ENCODE measurements around the gene IL27RA. TPM values are rescaled to one million over a fixed set of nuclear protein-coding genes. Genes with fewer than 3 reads are reported as not detected.

The IL27RA gene
- total RNA-seq, 1 experiment from 2014 or later: 13.6 TPM

GRCh38 chr19:14030997-14031718 is 404 bp upstream of the IL27RA start:
- Histone ChIP-seq H2AFZ (ENCODE audit: low read length) (no peak overlapping the region), H3K23me2 (ENCODE audit: insufficient read length, low read depth, low read length, poor library complexity, severe bottlenecking) (peaks cover 13% of the 10 kb centered on the region), H3K9me3 (ENCODE audit: control insufficient read depth, low read depth, low read length) (no peaks in the 10 kb centered on the region), H3K4me1 (ENCODE audit: insufficient read depth, low read length) (no peaks in the 10 kb centered on the region), H2BK5ac (ENCODE audit: insufficient read length, low read length) (no peak overlapping the region), H4K20me1 (ENCODE audit: control insufficient read depth, insufficient read depth, insufficient read length) (no peaks in the 10 kb centered on the region), H4K91ac (ENCODE audit: insufficient read length, low read depth, low read length) (no peak overlapping the region), H4K5ac (ENCODE audit: insufficient read length, low read depth, low read length) (no peak overlapping the region), H3K27me3 (ENCODE audit: insufficient read depth, low read length) (no peaks in the 10 kb centered on the region), H3K79me1 (ENCODE audit: insufficient read depth, low read depth, low read length, poor library complexity, severe bottlenecking) (no peaks in the 10 kb centered on the region), H2BK15ac (ENCODE audit: low read depth, low read length) (no peak overlapping the region), H3K9ac (ENCODE audit: extremely low read depth, insufficient read length, low read length) (no peak overlapping the region), H3K56ac (ENCODE audit: insufficient read length, low read depth, low read length) (no peak overlapping the region), H3K18ac (ENCODE audit: insufficient read length, low read depth, low read length) (no peak overlapping the region), H4K8ac (replicated peaks; ENCODE audit: insufficient read length, low read depth, low read length) (no peak overlapping the region), H3K79me2 (ENCODE audit: insufficient read depth, low read length) (no peaks in the 10 kb centered on the region), H3K14ac (ENCODE audit: insufficient read depth, low read length) (no peak overlapping the region; the same call in 1 of the 2 replicates), H3K4ac (ENCODE audit: low read depth, low read length) (no peak overlapping the region), H2BK120ac (ENCODE audit: low read depth, low read length, poor library complexity, severe bottlenecking) (no peak overlapping the region), H3K23ac (ENCODE audit: insufficient read length, low read depth, low read length) (no peak overlapping the region), H3T11ph (ENCODE audit: low read length) (no peak overlapping the region), H2BK20ac (ENCODE audit: low read depth, low read length, poor library complexity, severe bottlenecking) (no peak overlapping the region), H2BK12ac (ENCODE audit: insufficient read length, low read depth, low read length) (no peak overlapping the region), H3K4me2 (ENCODE audit: insufficient read depth, insufficient read length, low read length) (peak overlapping the region; percentile 67), H3K27ac (ENCODE audit: insufficient read length, low read depth, low read length) (no peak overlapping the region), H2AK5ac (ENCODE audit: insufficient read length, low read length) (no peak overlapping the region)
- H3K27me3 Mint-ChIP-seq (ENCODE audit: low read depth): peaks cover 24% of the 10 kb centered on the region
- no peak for DNase-seq
- H3K36me3 Mint-ChIP-seq (ENCODE audit: insufficient read depth in 1 of 3, low read depth in 3 of 3): no peaks in the 10 kb centered on the region; a peak in 1 of 7 replicates
- TF ChIP-seq, protein P1, sequence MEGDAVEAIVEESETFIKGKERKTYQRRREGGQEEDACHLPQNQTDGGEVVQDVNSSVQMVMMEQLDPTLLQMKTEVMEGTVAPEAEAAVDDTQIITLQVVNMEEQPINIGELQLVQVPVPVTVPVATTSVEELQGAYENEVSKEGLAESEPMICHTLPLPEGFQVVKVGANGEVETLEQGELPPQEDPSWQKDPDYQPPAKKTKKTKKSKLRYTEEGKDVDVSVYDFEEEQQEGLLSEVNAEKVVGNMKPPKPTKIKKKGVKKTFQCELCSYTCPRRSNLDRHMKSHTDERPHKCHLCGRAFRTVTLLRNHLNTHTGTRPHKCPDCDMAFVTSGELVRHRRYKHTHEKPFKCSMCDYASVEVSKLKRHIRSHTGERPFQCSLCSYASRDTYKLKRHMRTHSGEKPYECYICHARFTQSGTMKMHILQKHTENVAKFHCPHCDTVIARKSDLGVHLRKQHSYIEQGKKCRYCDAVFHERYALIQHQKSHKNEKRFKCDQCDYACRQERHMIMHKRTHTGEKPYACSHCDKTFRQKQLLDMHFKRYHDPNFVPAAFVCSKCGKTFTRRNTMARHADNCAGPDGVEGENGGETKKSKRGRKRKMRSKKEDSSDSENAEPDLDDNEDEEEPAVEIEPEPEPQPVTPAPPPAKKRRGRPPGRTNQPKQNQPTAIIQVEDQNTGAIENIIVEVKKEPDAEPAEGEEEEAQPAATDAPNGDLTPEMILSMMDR (conservative IDR thresholded peaks at IDR 0.05): no peak
- H3K27ac Mint-ChIP-seq: no peak overlapping the region; a peak in 1 of 7 replicates
- WGBS (ENCODE audit: extremely low coverage, insufficient read length, low lambda C conversion rate): no CpG with 5 or more reads among the region's 20 CpGs
- peaks cover 4 to 13% of the 10 kb centered on the region in 2 experiments; a peak in 3 of 4 replicates for H3K4me1 Mint-ChIP-seq
- H3K9me3 Mint-ChIP-seq: no peaks in the 10 kb centered on the region
- peak overlapping the region; percentile 76 to 88 for H3K4me3 Mint-ChIP-seq
